Neutrophil (primary cell): Measurements from ENCODE around the gene RIMS1.

Experiments
- H3K27ac ChIP-seq: fragments of 200-600 bp; sonication (generic); 2 replicates; pipeline ENCODE4 v1.5.1; 2016; ENCODE audit warnings: mild to moderate bottlenecking, moderate library complexity
- H3K27me3 ChIP-seq: fragments of 200-600 bp; sonication (generic); 2 replicates; pipeline ENCODE4 v1.6.0; 2016; ENCODE audit warnings: mild to moderate bottlenecking
- H3K36me3 ChIP-seq: fragments of 200-600 bp; sonication (generic); 2 replicates; pipeline ENCODE4 v1.5.1; 2017
- H3K4me1 ChIP-seq, 2 experiments: fragments of 200-600 bp in 1 of 2; sonication (generic) in 1 of 2; 1 replicate in 1 of 2; 2 replicates in 1 of 2; pipeline versions ENCODE4 v1.5.1 to v1.6.1; 2013 to 2016; ENCODE audit warnings: low read depth in 1 of 2, low read length in 1 of 2, mild to moderate bottlenecking in 1 of 2, moderate library complexity in 1 of 2; ENCODE audit not compliant: control insufficient read depth in 1 of 2, insufficient read depth in 1 of 2
- H3K4me3 ChIP-seq, 2 experiments: fragments of 200-600 bp in 1 of 2; sonication (generic) in 1 of 2; 1 replicate in 1 of 2; 2 replicates in 1 of 2; pipeline ENCODE4 v1.5.1; 2013 to 2016; ENCODE audit warnings: low read depth in 1 of 2, low read length in 1 of 2, mild to moderate bottlenecking in 1 of 2, moderate library complexity in 1 of 2
- H3K9me3 ChIP-seq: fragments of 200-600 bp; sonication (generic); 2 replicates; pipeline ENCODE4 v1.5.1; 2016
- CTCF ChIP-seq: fragments of 200-600 bp; sonication (generic); IDR thresholded peaks from 2 replicates; pipeline ENCODE4 v1.5.1; 2016; ENCODE audit warnings: antibody characterized with exemption

The RIMS1 gene

GRCh38 chr6:72350296-72350881 lies 464.0 kb downstream of the RIMS1 start:
- Histone ChIP-seq H3K36me3 (no peaks in the 10 kb centered on the region), H3K4me1 (no peaks in the 10 kb centered on the region), H3K9me3 (no peaks in the 10 kb centered on the region), H3K27me3 (no peaks in the 10 kb centered on the region), H3K27ac (no peak overlapping the region), H3K4me3 (no peak overlapping the region)
- no peak for TF ChIP-seq CTCF

- Histone ChIP-seq H3K27me3 (peaks cover 5% of the 10 kb centered on the region), H3K4me3 (no peak overlapping the region), H3K27ac (no peak overlapping the region), H3K9me3 (no peaks in the 10 kb centered on the region), H3K4me1 (no peaks in the 10 kb centered on the region), H3K36me3 (no peaks in the 10 kb centered on the region)
- no peak for TF ChIP-seq CTCF
Measured at GRCh38 chr6:72363844-72364740, 477.7 kb downstream of the RIMS1 start.

- H3K27ac ChIP-seq, result no peak overlapping the region
- no peak overlapping the region for H3K4me3 ChIP-seq
- no peaks in the 10 kb centered on the region for H3K9me3 ChIP-seq
- no peaks in the 10 kb centered on the region for H3K4me1 ChIP-seq
- H3K36me3 ChIP-seq, result no peaks in the 10 kb centered on the region
- TF ChIP-seq CTCF, result no peak
- H3K27me3 ChIP-seq, result peaks cover 10% of the 10 kb centered on the region
Measured at GRCh38 chr6:72365773-72366172, 479.4 kb downstream of the RIMS1 start.

- Histone ChIP-seq H3K9me3 (no peaks in the 10 kb centered on the region), H3K4me3 (no peak overlapping the region), H3K36me3 (no peaks in the 10 kb centered on the region), H3K4me1 (no peaks in the 10 kb centered on the region), H3K27ac (no peak overlapping the region), H3K27me3 (peaks cover 10% of the 10 kb centered on the region)
- TF ChIP-seq CTCF, result no peak
Measured at GRCh38 chr6:72367439-72367838, 481.1 kb downstream of the RIMS1 start.

GRCh38 chr6:72371473-72371872 lies 485.1 kb downstream of the RIMS1 start:
- no peaks in the 10 kb centered on the region for H3K9me3 ChIP-seq
- H3K4me3 ChIP-seq, result no peak overlapping the region
- peaks cover 6% of the 10 kb centered on the region for H3K27me3 ChIP-seq
- H3K27ac ChIP-seq, result no peak overlapping the region
- TF ChIP-seq CTCF, result no peak
- H3K4me1 ChIP-seq, result no peaks in the 10 kb centered on the region
- H3K36me3 ChIP-seq, result no peaks in the 10 kb centered on the region
